ENCODE measurements around the gene KRTAP4-5.
A peak's percentile ranks its signal among the peaks of the same experiment; 100 is the strongest.
"Not testable (repeated sequence)": the region's sequence is repeated elsewhere in the genome, so short reads cannot be mapped to it uniquely, and the experiment has no call there.

Gene KRTAP4-5

DNA sequence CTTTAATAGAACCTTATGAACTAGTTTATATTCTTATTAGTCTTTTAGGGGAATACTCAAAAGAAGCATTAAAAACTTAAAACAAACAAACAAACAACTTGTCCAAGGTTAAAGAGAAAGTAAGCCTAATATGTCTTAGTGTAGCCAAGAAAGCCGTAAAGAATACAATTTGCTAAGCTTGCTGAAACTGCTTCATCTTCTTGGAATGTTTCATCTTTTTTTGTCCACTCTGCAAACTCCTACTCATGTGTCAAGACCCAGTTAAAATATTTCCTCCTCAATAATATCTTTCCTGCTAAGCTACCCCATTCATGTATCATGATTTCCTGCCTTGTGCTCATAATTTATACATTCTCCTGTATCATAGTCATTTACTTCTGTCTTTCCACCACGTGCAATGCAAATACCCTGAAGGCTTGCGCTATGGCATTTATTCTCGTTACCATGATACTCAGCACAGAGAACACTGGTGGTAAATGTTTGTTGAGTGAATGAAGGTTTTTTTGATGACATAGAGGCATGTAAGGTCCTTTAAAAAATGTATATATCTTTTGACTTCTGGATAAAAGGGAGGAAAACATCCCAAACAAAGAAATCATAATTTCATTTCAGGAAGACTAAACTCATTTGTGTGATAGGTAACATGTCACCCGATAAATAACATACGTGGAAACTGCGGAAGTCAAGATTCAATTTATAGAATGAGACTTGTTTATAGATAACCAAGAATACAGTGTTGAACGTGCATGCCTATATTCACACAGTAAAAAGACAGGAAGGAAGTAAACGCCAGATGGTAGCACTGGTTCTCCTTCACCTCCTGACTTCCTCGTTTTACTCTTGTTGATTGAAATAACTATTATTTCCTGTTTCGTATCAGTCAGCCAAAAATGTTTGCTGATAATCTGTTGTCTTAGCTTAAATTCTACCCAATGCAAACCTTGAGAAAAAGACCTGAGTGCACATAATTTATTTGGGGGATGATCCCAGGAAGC lies 29.6 kb downstream of the KRTAP4-5 start:
- H3K27me3 ChIP-seq (ENCODE audit: insufficient read depth, poor library complexity, severe bottlenecking); H3K4me3 ChIP-seq (replicated peaks; ENCODE audit: insufficient read depth, low read length): not testable (repeated sequence)
- TF ChIP-seq POLR2AphosphoS5 (IDR thresholded peaks at IDR 0.05; ENCODE audit: low read depth) (peak; percentile 39; the same call in 1 of the 2 replicates), SPI1 (IDR thresholded peaks at IDR 0.05; ENCODE audit: borderline replicate concordance, low read depth) (peak; percentile 93)
- DNase-seq (ENCODE audit: low read depth in 1 of 2, low spot score in 1 of 2) = peak in 1 of 2 experiments; percentile 68
- peak overlapping the region; percentile 75 for H3K27ac ChIP-seq (replicated peaks)

DNA sequence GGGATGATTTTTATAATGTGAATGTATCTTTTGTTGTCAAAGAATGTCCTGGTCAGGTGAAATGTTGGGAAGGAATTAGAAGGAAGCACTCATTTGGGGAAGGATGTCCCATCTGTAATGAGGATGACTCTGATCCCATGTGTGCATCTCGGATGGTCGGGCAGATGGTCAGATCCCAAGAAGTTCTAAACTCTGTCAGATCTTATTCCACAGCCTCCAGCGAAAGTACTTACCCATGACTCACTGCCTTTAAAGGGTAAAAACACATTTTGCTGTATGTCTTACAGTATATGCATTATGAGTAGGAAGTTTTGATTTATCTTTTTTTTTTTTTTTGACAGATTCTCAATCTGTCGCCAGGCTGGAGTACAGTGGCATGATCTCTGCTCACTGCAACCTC lies 30.9 kb downstream of the KRTAP4-5 start:
- H3K27ac ChIP-seq (replicated peaks) = no peak overlapping the region
- H3K27me3 ChIP-seq (ENCODE audit: insufficient read depth, poor library complexity, severe bottlenecking) = no peaks in the 10 kb centered on the region
- TF ChIP-seq, protein P1, sequence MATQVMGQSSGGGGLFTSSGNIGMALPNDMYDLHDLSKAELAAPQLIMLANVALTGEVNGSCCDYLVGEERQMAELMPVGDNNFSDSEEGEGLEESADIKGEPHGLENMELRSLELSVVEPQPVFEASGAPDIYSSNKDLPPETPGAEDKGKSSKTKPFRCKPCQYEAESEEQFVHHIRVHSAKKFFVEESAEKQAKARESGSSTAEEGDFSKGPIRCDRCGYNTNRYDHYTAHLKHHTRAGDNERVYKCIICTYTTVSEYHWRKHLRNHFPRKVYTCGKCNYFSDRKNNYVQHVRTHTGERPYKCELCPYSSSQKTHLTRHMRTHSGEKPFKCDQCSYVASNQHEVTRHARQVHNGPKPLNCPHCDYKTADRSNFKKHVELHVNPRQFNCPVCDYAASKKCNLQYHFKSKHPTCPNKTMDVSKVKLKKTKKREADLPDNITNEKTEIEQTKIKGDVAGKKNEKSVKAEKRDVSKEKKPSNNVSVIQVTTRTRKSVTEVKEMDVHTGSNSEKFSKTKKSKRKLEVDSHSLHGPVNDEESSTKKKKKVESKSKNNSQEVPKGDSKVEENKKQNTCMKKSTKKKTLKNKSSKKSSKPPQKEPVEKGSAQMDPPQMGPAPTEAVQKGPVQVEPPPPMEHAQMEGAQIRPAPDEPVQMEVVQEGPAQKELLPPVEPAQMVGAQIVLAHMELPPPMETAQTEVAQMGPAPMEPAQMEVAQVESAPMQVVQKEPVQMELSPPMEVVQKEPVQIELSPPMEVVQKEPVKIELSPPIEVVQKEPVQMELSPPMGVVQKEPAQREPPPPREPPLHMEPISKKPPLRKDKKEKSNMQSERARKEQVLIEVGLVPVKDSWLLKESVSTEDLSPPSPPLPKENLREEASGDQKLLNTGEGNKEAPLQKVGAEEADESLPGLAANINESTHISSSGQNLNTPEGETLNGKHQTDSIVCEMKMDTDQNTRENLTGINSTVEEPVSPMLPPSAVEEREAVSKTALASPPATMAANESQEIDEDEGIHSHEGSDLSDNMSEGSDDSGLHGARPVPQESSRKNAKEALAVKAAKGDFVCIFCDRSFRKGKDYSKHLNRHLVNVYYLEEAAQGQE (IDR thresholded peaks at IDR 0.05; ENCODE audit: insufficient replicate concordance, low read depth) = no peak
- TF ChIP-seq POLR2AphosphoS5 (IDR thresholded peaks at IDR 0.05; ENCODE audit: low read depth) (no peak), GABPA (IDR thresholded peaks at IDR 0.05; ENCODE audit: low read depth) (no peak), SPI1 (IDR thresholded peaks at IDR 0.05; ENCODE audit: borderline replicate concordance, low read depth) (no peak)
- TF ChIP-seq, protein P2, sequence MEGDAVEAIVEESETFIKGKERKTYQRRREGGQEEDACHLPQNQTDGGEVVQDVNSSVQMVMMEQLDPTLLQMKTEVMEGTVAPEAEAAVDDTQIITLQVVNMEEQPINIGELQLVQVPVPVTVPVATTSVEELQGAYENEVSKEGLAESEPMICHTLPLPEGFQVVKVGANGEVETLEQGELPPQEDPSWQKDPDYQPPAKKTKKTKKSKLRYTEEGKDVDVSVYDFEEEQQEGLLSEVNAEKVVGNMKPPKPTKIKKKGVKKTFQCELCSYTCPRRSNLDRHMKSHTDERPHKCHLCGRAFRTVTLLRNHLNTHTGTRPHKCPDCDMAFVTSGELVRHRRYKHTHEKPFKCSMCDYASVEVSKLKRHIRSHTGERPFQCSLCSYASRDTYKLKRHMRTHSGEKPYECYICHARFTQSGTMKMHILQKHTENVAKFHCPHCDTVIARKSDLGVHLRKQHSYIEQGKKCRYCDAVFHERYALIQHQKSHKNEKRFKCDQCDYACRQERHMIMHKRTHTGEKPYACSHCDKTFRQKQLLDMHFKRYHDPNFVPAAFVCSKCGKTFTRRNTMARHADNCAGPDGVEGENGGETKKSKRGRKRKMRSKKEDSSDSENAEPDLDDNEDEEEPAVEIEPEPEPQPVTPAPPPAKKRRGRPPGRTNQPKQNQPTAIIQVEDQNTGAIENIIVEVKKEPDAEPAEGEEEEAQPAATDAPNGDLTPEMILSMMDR (IDR thresholded peaks at IDR 0.05; ENCODE audit: insufficient read depth, low read length) = no peak
- no peak overlapping the region for H3K4me3 ChIP-seq (replicated peaks; ENCODE audit: insufficient read depth, low read length)
- DNase-seq (ENCODE audit: low read depth in 1 of 2, low spot score in 1 of 2) = no peak

DNA sequence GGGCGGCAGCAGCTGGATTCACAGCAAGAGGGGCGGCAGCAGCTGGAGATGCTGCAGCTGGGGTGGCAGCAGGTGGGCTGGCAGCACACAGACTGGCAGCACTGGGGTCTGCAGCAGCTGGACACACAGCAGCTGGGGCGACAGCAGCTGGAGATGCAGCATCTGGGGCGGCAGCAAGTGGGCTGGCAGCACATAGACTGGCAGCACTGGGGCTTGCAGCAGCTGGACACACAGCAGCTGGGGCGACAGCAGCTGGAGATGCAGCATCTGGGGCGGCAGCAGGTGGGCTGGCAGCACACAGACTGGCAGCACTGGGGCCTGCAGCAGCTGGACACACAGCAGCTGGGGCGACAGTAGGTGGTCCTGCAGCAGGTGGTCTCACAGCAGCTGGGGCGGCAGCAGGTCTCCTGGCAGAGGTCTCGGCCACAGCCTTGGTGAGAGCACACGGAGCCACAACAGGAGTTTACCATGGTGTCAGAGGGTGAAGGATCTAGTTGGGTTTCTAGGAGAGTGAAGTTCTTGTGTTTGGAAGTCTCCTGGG lies 31.7 kb downstream of the KRTAP4-5 start, which contains the start of gene KRTAP4-11:
Gene KRTAP4-11, minus strand, starts transcription at position 528 of the 541 bp plus-strand sequence. Its CDS starts 58 bp downstream, at position 470.
- not testable (repeated sequence) for DNase-seq (ENCODE audit: low read depth in 1 of 2, low spot score in 1 of 2); H3K27ac ChIP-seq (replicated peaks); H3K27me3 ChIP-seq (ENCODE audit: insufficient read depth, poor library complexity, severe bottlenecking); H3K4me3 ChIP-seq (replicated peaks; ENCODE audit: insufficient read depth, low read length)

DNA sequence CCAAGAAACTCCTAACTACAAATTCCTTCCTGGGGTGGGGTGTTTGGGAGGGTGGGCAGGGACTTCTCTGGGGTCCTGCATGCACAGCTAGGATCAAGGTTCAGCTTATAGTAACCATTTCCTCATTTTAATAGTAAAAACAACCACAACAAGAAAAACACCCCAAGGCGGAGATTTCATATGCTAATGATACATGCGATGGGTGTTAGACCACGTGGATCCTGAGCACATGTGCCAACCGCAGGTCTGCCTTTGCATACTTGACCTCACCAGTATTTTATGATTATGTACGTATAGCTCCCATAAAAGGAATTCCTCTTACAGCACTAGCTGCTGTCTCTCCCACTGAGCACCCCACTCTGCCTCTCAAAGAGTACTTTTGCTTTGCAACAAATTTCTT lies 33.3 kb downstream of the KRTAP4-5 start:
- no peak overlapping the region for H3K27ac ChIP-seq (replicated peaks)

More for the DNA sequence above, 33.3 kb downstream of the KRTAP4-5 start:
- TF ChIP-seq, protein P1 (IDR thresholded peaks at IDR 0.05; ENCODE audit: insufficient replicate concordance, low read depth) = no peak
- TF ChIP-seq SPI1 (IDR thresholded peaks at IDR 0.05; ENCODE audit: borderline replicate concordance, low read depth) = peak; percentile 56
- Histone ChIP-seq H3K4me3 (replicated peaks; ENCODE audit: insufficient read depth, low read length) (no peak overlapping the region), H3K27me3 (ENCODE audit: insufficient read depth, poor library complexity, severe bottlenecking) (no peaks in the 10 kb centered on the region)
- DNase-seq (ENCODE audit: low read depth in 1 of 2, low spot score in 1 of 2) = peak in 1 of 2 experiments; percentile 18
